ENCODE measurements around the gene ZCCHC8.
"Not testable (repeated sequence)": the region's sequence is repeated elsewhere in the genome, so short reads cannot be mapped to it uniquely, and the experiment has no call there.

GRCh38 chr12:122429043-122429442 is 71.7 kb downstream of the ZCCHC8 start:
- TF ChIP-seq POLR2A (IDR thresholded peaks at IDR 0.05; ENCODE audit: extremely low read depth, insufficient read length); CTCF (IDR thresholded peaks at IDR 0.05; ENCODE audit: low read depth, low read length); MYC (IDR thresholded peaks at IDR 0.05; ENCODE audit: low read depth, low read length); MAX (IDR thresholded peaks at IDR 0.05; ENCODE audit: low read depth, low read length): not testable (repeated sequence)

Data from NB4 (cell line).